ENCODE results near the gene PLPP1. TPM values are rescaled to one million over a fixed set of nuclear protein-coding genes. Genes with fewer than 3 reads are reported as not detected.

Gene PLPP1
- total RNA-seq, 3 donors from 2014 or later: 88.8 to 132 (median 122) TPM

GRCh38 chr5:55386356-55386755 is 148.4 kb downstream of the PLPP1 start:
- ATAC-seq: no peak
- no peak for DNase-seq
- TF ChIP-seq, protein P1, sequence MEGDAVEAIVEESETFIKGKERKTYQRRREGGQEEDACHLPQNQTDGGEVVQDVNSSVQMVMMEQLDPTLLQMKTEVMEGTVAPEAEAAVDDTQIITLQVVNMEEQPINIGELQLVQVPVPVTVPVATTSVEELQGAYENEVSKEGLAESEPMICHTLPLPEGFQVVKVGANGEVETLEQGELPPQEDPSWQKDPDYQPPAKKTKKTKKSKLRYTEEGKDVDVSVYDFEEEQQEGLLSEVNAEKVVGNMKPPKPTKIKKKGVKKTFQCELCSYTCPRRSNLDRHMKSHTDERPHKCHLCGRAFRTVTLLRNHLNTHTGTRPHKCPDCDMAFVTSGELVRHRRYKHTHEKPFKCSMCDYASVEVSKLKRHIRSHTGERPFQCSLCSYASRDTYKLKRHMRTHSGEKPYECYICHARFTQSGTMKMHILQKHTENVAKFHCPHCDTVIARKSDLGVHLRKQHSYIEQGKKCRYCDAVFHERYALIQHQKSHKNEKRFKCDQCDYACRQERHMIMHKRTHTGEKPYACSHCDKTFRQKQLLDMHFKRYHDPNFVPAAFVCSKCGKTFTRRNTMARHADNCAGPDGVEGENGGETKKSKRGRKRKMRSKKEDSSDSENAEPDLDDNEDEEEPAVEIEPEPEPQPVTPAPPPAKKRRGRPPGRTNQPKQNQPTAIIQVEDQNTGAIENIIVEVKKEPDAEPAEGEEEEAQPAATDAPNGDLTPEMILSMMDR (IDR thresholded peaks at IDR 0.05): no peak
- Histone ChIP-seq H3K4me1 (ENCODE audit: low read depth) (peaks cover 3% of the 10 kb centered on the region), H3K9me3 (peaks cover 9% of the 10 kb centered on the region), H3K4me3 (no peak overlapping the region), H3K36me3 (ENCODE audit: low read depth) (no peaks in the 10 kb centered on the region)
- intact Hi-C loops (cut with DNase I, micrococcal nuclease): no loop called here

DNA sequence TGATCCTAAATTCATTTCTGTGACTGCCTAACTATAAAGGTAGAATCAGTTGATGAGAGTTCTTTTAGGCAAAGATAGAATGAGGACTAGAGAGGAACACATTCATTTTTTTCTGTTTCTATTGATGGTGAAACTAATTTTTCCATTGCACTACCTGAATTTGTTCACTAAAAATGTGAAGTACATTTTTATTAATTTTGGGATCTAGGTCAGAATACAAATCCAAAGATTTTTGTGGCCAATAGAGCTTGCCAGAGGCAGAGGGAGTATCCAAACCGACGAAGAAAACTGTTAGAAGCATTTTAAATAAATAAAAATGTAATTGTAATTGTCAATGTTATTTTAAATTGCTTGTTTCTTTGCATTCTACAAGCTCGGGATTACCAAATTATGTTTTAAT is 148.9 kb downstream of the PLPP1 start:
- ATAC-seq (no peak), DNase-seq (no peak)
- intact Hi-C loops (cut with DNase I, micrococcal nuclease): no loop called here
- Histone ChIP-seq H3K4me1 (ENCODE audit: low read depth) (no peaks in the 10 kb centered on the region), H3K9me3 (peaks cover 9% of the 10 kb centered on the region), H3K4me3 (no peak overlapping the region), H3K36me3 (ENCODE audit: low read depth) (no peaks in the 10 kb centered on the region)
- TF ChIP-seq, protein P1 (IDR thresholded peaks at IDR 0.05): no peak

GRCh38 chr5:55385227-55385626 is 149.5 kb downstream of the PLPP1 start:
- TF ChIP-seq, protein P1 (IDR thresholded peaks at IDR 0.05): no peak
- H3K4me1 ChIP-seq (ENCODE audit: low read depth): no peaks in the 10 kb centered on the region
- no peak for DNase-seq
- H3K4me3 ChIP-seq: no peak overlapping the region
- intact Hi-C loops (cut with DNase I, micrococcal nuclease): no loop called here
- H3K36me3 ChIP-seq (ENCODE audit: low read depth): no peaks in the 10 kb centered on the region
- peaks cover 9% of the 10 kb centered on the region for H3K9me3 ChIP-seq
- no peak for ATAC-seq

DNA sequence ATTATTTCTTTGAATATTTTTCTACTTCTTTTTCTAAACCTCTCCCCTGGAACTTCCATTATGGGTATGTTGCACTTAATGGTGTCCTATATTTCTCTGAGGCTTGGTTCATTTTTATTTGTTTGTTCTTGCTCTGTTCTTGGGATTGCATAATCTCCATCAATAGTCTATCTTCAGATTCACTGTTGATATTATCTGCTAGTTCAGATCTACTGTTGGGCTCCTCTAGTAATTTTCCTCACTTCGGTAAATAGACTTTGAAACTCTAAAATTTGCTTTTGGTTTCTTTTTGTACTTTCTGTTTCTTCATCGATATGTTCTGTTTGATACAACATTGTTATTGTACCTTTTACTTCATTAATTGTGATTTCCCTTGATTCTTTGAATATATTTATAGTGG is 150.7 kb downstream of the PLPP1 start:
- Histone ChIP-seq H3K36me3 (ENCODE audit: low read depth) (no peaks in the 10 kb centered on the region), H3K4me1 (ENCODE audit: low read depth) (no peaks in the 10 kb centered on the region), H3K9me3 (peaks cover 9% of the 10 kb centered on the region), H3K4me3 (no peak overlapping the region)
- intact Hi-C loops (cut with DNase I, micrococcal nuclease): no loop called here
- TF ChIP-seq, protein P1 (IDR thresholded peaks at IDR 0.05): no peak
- DNase-seq (no peak), ATAC-seq (no peak)

DNA sequence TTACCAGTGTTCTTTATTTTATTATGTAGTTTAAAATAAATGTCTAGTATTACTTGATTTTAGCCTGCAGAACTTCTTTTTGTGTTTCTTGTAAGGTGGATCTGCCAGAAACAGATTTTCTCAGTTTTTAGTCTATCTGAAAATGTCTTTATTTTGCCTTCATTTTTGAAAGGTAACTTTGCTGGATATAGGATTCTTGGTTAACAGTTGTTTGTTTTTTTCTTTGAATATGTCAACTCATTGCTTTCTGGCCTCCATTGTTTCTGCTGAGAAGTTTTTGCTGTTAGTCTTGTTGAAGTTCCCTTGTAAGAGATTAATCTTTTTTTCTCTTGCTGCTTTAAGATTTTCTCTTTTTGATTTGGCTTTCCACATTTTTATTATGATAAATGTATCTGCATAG is 151.5 kb downstream of the PLPP1 start:
- ATAC-seq: no peak
- no peaks in the 10 kb centered on the region for H3K36me3 ChIP-seq (ENCODE audit: low read depth)

More for the DNA sequence above, 151.5 kb downstream of the PLPP1 start:
- TF ChIP-seq, protein P1 (IDR thresholded peaks at IDR 0.05): no peak
- DNase-seq: no peak
- H3K9me3 ChIP-seq: peaks cover 9% of the 10 kb centered on the region
- H3K4me3 ChIP-seq: no peak overlapping the region
- no peaks in the 10 kb centered on the region for H3K4me1 ChIP-seq (ENCODE audit: low read depth)
- intact Hi-C loops (cut with DNase I, micrococcal nuclease): no loop called here

All from mucosa of descending colon (tissue), 3 donors.